Esophagus muscularis mucosa (tissue), 4 donors: Measurements from ENCODE around the gene CRYBG1.

ENCODE experiments used
- EP300 ChIP-seq: sonication (generic); formaldehyde crosslinking; IDR thresholded peaks from one replicate; pipeline ENCODE4 v1.6.1; 2017; ENCODE audit warnings: antibody characterized with exemption
- POLR2A ChIP-seq: fragments of 450-650 bp; IDR thresholded peaks from one replicate; pipeline ENCODE4 v1.6.1; 2017; ENCODE audit warnings: antibody characterized with exemption, moderate library complexity, mild to moderate bottlenecking, low read depth
- TF ChIP-seq, protein P1 (sequence below), 3 experiments: fragments of 200-600 bp in 2 of 3; fragments of 450-650 bp in 1 of 3; sonication (generic) in 2 of 3; IDR thresholded peaks; one replicate each; pipeline ENCODE4 v1.5.1; 2017 to 2019; ENCODE audit warnings: antibody characterized with exemption in 3 of 3, mild to moderate bottlenecking in 2 of 3, moderate library complexity in 1 of 3

DNA sequence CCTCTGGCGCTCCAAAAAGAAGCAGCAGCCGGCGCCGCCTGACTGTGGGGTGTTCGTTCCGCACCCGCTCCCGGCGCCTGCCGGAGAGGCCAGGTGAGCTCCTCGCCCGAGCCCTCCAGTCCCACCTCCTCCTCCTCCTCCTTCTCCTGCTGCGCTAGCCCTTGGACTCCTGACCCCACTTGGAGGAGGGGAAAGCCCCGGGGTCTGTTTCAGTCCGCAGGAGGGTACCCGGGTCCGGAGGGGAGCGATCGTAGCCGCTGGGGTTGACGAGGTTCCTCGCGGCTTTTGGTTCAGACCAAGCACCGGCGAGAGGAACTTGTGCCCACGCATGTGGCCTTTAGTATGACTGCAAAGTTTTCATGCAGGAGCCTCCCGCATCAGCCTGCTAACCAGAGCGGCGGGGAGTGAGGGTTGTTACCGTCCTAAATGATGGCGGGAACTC lies 493 bp downstream of the CRYBG1 start:
- TF ChIP-seq, protein P1, sequence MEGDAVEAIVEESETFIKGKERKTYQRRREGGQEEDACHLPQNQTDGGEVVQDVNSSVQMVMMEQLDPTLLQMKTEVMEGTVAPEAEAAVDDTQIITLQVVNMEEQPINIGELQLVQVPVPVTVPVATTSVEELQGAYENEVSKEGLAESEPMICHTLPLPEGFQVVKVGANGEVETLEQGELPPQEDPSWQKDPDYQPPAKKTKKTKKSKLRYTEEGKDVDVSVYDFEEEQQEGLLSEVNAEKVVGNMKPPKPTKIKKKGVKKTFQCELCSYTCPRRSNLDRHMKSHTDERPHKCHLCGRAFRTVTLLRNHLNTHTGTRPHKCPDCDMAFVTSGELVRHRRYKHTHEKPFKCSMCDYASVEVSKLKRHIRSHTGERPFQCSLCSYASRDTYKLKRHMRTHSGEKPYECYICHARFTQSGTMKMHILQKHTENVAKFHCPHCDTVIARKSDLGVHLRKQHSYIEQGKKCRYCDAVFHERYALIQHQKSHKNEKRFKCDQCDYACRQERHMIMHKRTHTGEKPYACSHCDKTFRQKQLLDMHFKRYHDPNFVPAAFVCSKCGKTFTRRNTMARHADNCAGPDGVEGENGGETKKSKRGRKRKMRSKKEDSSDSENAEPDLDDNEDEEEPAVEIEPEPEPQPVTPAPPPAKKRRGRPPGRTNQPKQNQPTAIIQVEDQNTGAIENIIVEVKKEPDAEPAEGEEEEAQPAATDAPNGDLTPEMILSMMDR (IDR thresholded peaks at IDR 0.05), result no peak
- TF ChIP-seq EP300, result no peak
- no peak for TF ChIP-seq POLR2A
